ENCODE results near the gene SERPINB6.
"Not testable (repeated sequence)": the region's sequence is repeated elsewhere in the genome, so short reads cannot be mapped to it uniquely, and the experiment has no call there.

Gene SERPINB6

GRCh38 chr6:2938632-2939083, 32.7 kb downstream of the SERPINB6 start:
- DNase-seq (ENCODE audit: low spot score), result no peak

GRCh38 chr6:2938004-2938631, 33.2 kb downstream of the SERPINB6 start:
- DNase-seq (ENCODE audit: low spot score), result no peak

- DNase-seq (ENCODE audit: low spot score), result no peak
These were observed 33.8 kb downstream of the SERPINB6 start for GRCh38 chr6:2937627-2938003.

- DNase-seq (ENCODE audit: low spot score), result no peak
These were observed 35.6 kb downstream of the SERPINB6 start for GRCh38 chr6:2935566-2936291.

- DNase-seq (ENCODE audit: low spot score), result no peak
These were observed 37.3 kb downstream of the SERPINB6 start for GRCh38 chr6:2934057-2934456.

GRCh38 chr6:2932911-2933310, 38.5 kb downstream of the SERPINB6 start:
- not testable (repeated sequence) for DNase-seq (ENCODE audit: low spot score)

- peak; percentile 95 for DNase-seq (ENCODE audit: low spot score)
These were observed 39.2 kb downstream of the SERPINB6 start for GRCh38 chr6:2931970-2932748.

GRCh38 chr6:2931055-2931454, 40.3 kb downstream of the SERPINB6 start:
- DNase-seq (ENCODE audit: low spot score), result no peak

GRCh38 chr6:2927931-2928330, 43.4 kb downstream of the SERPINB6 start:
- not testable (repeated sequence) for DNase-seq (ENCODE audit: low spot score)

GRCh38 chr6:2925842-2926747, 45.3 kb downstream of the SERPINB6 start:
- not testable (repeated sequence) for DNase-seq (ENCODE audit: low spot score)

GRCh38 chr6:2921520-2922115, 49.7 kb downstream of the SERPINB6 start:
- no peak for DNase-seq (ENCODE audit: low spot score)

GRCh38 chr6:2920671-2921112, 50.7 kb downstream of the SERPINB6 start:
- DNase-seq (ENCODE audit: low spot score), result no peak

GRCh38 chr6:2919886-2920285, 51.5 kb downstream of the SERPINB6 start:
- DNase-seq (ENCODE audit: low spot score), result no peak

GRCh38 chr6:2919401-2919800, 52.0 kb downstream of the SERPINB6 start:
- no peak for DNase-seq (ENCODE audit: low spot score)

- DNase-seq (ENCODE audit: low spot score), result peak; percentile 52
These were observed 52.4 kb downstream of the SERPINB6 start for GRCh38 chr6:2918936-2919335.

- no peak for DNase-seq (ENCODE audit: low spot score)
These were observed 53.4 kb downstream of the SERPINB6 start for GRCh38 chr6:2917801-2918445.

- DNase-seq (ENCODE audit: low spot score), result no peak
These were observed 54.3 kb downstream of the SERPINB6 start for GRCh38 chr6:2917065-2917464.

- DNase-seq (ENCODE audit: low spot score), result no peak
These were observed 55.0 kb downstream of the SERPINB6 start for GRCh38 chr6:2916158-2916925.

GRCh38 chr6:2915150-2915549, 56.2 kb downstream of the SERPINB6 start:
- DNase-seq (ENCODE audit: low spot score), result no peak

GRCh38 chr6:2914318-2914660, 57.1 kb downstream of the SERPINB6 start:
- no peak for DNase-seq (ENCODE audit: low spot score)
